Esophagus muscularis mucosa (tissue), 3 donors: Measurements from ENCODE around the gene WWTR1.

Experiments
- CTCF ChIP-seq, 3 experiments: fragments of 200-600 bp in 2 of 3; fragments of 450-650 bp in 1 of 3; sonication (generic) in 2 of 3; IDR thresholded peaks; one replicate each; pipeline ENCODE4 v1.5.1; 2017 to 2019; ENCODE audit warnings: antibody characterized with exemption in 3 of 3, mild to moderate bottlenecking in 2 of 3, moderate library complexity in 1 of 3
- POLR2AphosphoS5 ChIP-seq, 2 donors: sonication (generic); formaldehyde crosslinking; IDR thresholded peaks; one replicate each; pipeline ENCODE4 v1.6.1; 2017; ENCODE audit warnings: antibody characterized with exemption in 2 of 2

GRCh38 chr3:149593418-149594160 lies 64.2 kb downstream of the WWTR1 start:
- TF ChIP-seq CTCF (IDR thresholded peaks at IDR 0.05) = no peak
- no peak for TF ChIP-seq POLR2AphosphoS5 (IDR thresholded peaks at IDR 0.05)
